Activated T-helper 2 cell treated with anti-CD3 and anti-CD28 coated beads, Interferon-gamma antibody, Interleukin-2, Interleukin-4, amounts not matched to agents 10 μg/mL and 5 μg/mL and 100 μg/mL, durations not matched to agents 14 hours and 24 hours and 36 hours (primary cell): ENCODE data around the gene NXNL2. TPM values are rescaled to one million over a fixed set of nuclear protein-coding genes. Genes with fewer than 3 reads are reported as not detected.
A peak's percentile ranks its signal among the peaks of the same experiment; 100 is the strongest.

Experiments used
- DNase-seq: peaks from one replicate; pipeline ENCODE4 v3.0.0; 2021; ENCODE audit warnings: low spot score
- H3K27ac Mint-ChIP-seq: one replicate; pipeline ENCODE4 v1.8.0; 2021; ENCODE audit warnings: mixed read lengths
- H3K27me3 Mint-ChIP-seq: one replicate; pipeline ENCODE4 v1.8.0; 2021; ENCODE audit warnings: low read depth, mixed read lengths
- H3K36me3 Mint-ChIP-seq: one replicate; pipeline ENCODE4 v1.8.0; 2021; ENCODE audit warnings: low read depth, mixed read lengths
- H3K4me1 Mint-ChIP-seq: one replicate; pipeline ENCODE4 v1.8.0; 2021; ENCODE audit warnings: low read depth, mixed read lengths
- H3K4me3 Mint-ChIP-seq: one replicate; pipeline ENCODE4 v1.8.0; 2021; ENCODE audit warnings: low read depth, mild to moderate bottlenecking, moderate library complexity, mixed read lengths
- H3K9me3 Mint-ChIP-seq: one replicate; pipeline ENCODE4 v1.8.0; 2021; ENCODE audit warnings: mixed read lengths
- intact Hi-C: fragments of 100-400 bp; cut with micrococcal nuclease; formaldehyde crosslinking; loops from one replicate; pipeline ENCODE4 v1.15.1; 2023
- total RNA-seq: library from RNA; stranded (reverse); gene quantifications from 2 replicates; pipeline ENCODE4 v1.2.3, GENCODE V29; 2022

NXNL2 gene
- total RNA-seq, 1 donor from 2014 or later, result not detected

GRCh38 chr9:88589656-88590055 lies 54.7 kb downstream of the NXNL2 start:
- H3K4me3 Mint-ChIP-seq, result no peak overlapping the region
- intact Hi-C loops, result loop anchor here (5.0 kb wide), 1 partner anchor 688 kb away; no protein-coding TSS in a partner anchor
- H3K27ac Mint-ChIP-seq, result no peak overlapping the region
- peaks cover 7% of the 10 kb centered on the region for H3K4me1 Mint-ChIP-seq
- peaks cover 5% of the 10 kb centered on the region for H3K27me3 Mint-ChIP-seq
- no peaks in the 10 kb centered on the region for H3K9me3 Mint-ChIP-seq
- H3K36me3 Mint-ChIP-seq, result no peaks in the 10 kb centered on the region
- DNase-seq, result no peak

- peaks cover 7% of the 10 kb centered on the region for H3K4me1 Mint-ChIP-seq
- no peaks in the 10 kb centered on the region for H3K36me3 Mint-ChIP-seq
- H3K9me3 Mint-ChIP-seq, result no peaks in the 10 kb centered on the region
- no peak for DNase-seq
- H3K4me3 Mint-ChIP-seq, result no peak overlapping the region
- peaks cover 11% of the 10 kb centered on the region for H3K27me3 Mint-ChIP-seq
- intact Hi-C loops, result loop anchor here (5.0 kb wide), 1 partner anchor 687 kb away; no protein-coding TSS in a partner anchor
- H3K27ac Mint-ChIP-seq, result no peak overlapping the region
Observed at GRCh38 chr9:88590558-88591146, 55.7 kb downstream of the NXNL2 start.

GRCh38 chr9:88593537-88594185 lies 58.7 kb downstream of the NXNL2 start:
- H3K27ac Mint-ChIP-seq, result no peak overlapping the region
- intact Hi-C loops, result loop anchor here (2.0 to 5.0 kb wide), 3 partner anchors 147 to 684 kb away; no protein-coding TSS in a partner anchor
- H3K4me3 Mint-ChIP-seq, result no peak overlapping the region
- peaks cover 7% of the 10 kb centered on the region for H3K4me1 Mint-ChIP-seq
- DNase-seq, result peak; percentile 32
- peaks cover 23% of the 10 kb centered on the region for H3K27me3 Mint-ChIP-seq
- H3K36me3 Mint-ChIP-seq, result no peaks in the 10 kb centered on the region
- no peaks in the 10 kb centered on the region for H3K9me3 Mint-ChIP-seq

Other genes starting within 250 kb of the NXNL2 start
- gene SPIN1, start 146.7 kb upstream of the NXNL2 start, total RNA-seq, result 26.5 and 32.6 TPM in 2 replicates